Measurements from ENCODE around the gene MPRIP.

Gene MPRIP

GRCh38 chr17:17054636-17055035, 12.4 kb downstream of the MPRIP start:
- Histone ChIP-seq H3K36me3 (ENCODE audit: control insufficient read depth in 2 of 2, insufficient read depth in 1 of 2, low read length in 2 of 2) (peaks cover 0 to 30% of the 10 kb centered on the region in 2 experiments; a peak in 2 of 3 replicates), H3K9me3 (ENCODE audit: control insufficient read depth, insufficient read depth, low read depth, low read length) (no peaks in the 10 kb centered on the region), H3K4me1 (ENCODE audit: control insufficient read depth, insufficient read depth, low read length) (0 out of 2 replicates have a peak, but pooled peaks cover 7% of the 10 kb centered on the region), H3K27ac (ENCODE audit: extremely low read depth, low read depth, low read length) (no peak overlapping the region), H3K4me3 (ENCODE audit: low read depth, low read length) (no peak overlapping the region)
- ChIA-PET CTCF (interaction anchor here (0.6 to 2.0 kb wide), 5 partner anchors 8 to 63 kb away, joined by 3 to 7 read pairs (median 3); no protein-coding TSS in a partner anchor), POLR2A (interaction anchor here (0.7 kb wide), 1 partner anchor 175 kb away, joined by 3 read pairs; no protein-coding TSS in a partner anchor)
- TF ChIP-seq PRDM4 (tag by site-specific recombination; IDR thresholded peaks at IDR 0.05) (no peak), HOXD13 (CRISPR knock-in tag; IDR thresholded peaks at IDR 0.05; ENCODE audit: borderline replicate concordance) (no peak), ZNF585B (tag by site-specific recombination; IDR thresholded peaks at IDR 0.05) (no peak), ZNF266 (tag by site-specific recombination; IDR thresholded peaks at IDR 0.05; ENCODE audit: low read depth) (no peak), ZNF366 (tag by site-specific recombination; conservative IDR thresholded peaks at IDR 0.05) (no peak), ZNF184 (tag by site-specific recombination; IDR thresholded peaks at IDR 0.05) (no peak), ZNF785 (tag by site-specific recombination; IDR thresholded peaks at IDR 0.05) (no peak), HIC1 (tag by site-specific recombination; IDR thresholded peaks at IDR 0.05) (no peak), ZNF473 (tag by site-specific recombination; IDR thresholded peaks at IDR 0.05) (no peak), ZNF335 (tag by site-specific recombination; conservative IDR thresholded peaks at IDR 0.05) (no peak), GLI4 (tag by site-specific recombination; IDR thresholded peaks at IDR 0.05) (no peak), RBAK (tag by site-specific recombination; IDR thresholded peaks at IDR 0.05) (no peak)

- 0 out of 2 replicates have a peak, but pooled peaks have one; percentile 6 for TF ChIP-seq ZIC2 (tag by site-specific recombination; IDR thresholded peaks at IDR 0.05)
- no peak for TF ChIP-seq PATZ1 (tag by site-specific recombination; IDR thresholded peaks at IDR 0.05)
- no peak for TF ChIP-seq ZNF311 (tag by site-specific recombination; IDR thresholded peaks at IDR 0.05; ENCODE audit: borderline replicate concordance)
- TF ChIP-seq ZNF132 (tag by site-specific recombination; IDR thresholded peaks at IDR 0.05; ENCODE audit: borderline replicate concordance), result no peak
- TF ChIP-seq ZNF155 (tag by site-specific recombination; IDR thresholded peaks at IDR 0.05), result no peak
- no peak for TF ChIP-seq ZNF10 (tag by site-specific recombination; IDR thresholded peaks at IDR 0.05)
- Histone ChIP-seq H3K4me3 (ENCODE audit: low read depth, low read length) (no peak overlapping the region), H3K9me3 (ENCODE audit: control insufficient read depth, insufficient read depth, low read depth, low read length) (no peaks in the 10 kb centered on the region), H3K4me1 (ENCODE audit: control insufficient read depth, insufficient read depth, low read length) (0 out of 2 replicates have a peak, but pooled peaks cover 7% of the 10 kb centered on the region), H3K36me3 (ENCODE audit: control insufficient read depth in 2 of 2, insufficient read depth in 1 of 2, low read length in 2 of 2) (peaks cover 0 to 37% of the 10 kb centered on the region in 2 experiments; a peak in 2 of 3 replicates), H3K27ac (ENCODE audit: extremely low read depth, low read depth, low read length) (no peak overlapping the region)
- CTCF ChIA-PET, result interaction anchor here (0.6 to 1.3 kb wide), 3 partner anchors 9 to 79 kb away, joined by 3 read pairs; no protein-coding TSS in a partner anchor
- POLR2A ChIA-PET, result interaction anchor here (0.6 to 1.1 kb wide), 4 partner anchors 11 to 174 kb away, joined by 3 to 8 read pairs (median 4); no protein-coding TSS in a partner anchor
These were observed 13.3 kb downstream of the MPRIP start for GRCh38 chr17:17055286-17056155.
